Measurements from ENCODE around the gene LRRC18.

LRRC18 gene

DNA sequence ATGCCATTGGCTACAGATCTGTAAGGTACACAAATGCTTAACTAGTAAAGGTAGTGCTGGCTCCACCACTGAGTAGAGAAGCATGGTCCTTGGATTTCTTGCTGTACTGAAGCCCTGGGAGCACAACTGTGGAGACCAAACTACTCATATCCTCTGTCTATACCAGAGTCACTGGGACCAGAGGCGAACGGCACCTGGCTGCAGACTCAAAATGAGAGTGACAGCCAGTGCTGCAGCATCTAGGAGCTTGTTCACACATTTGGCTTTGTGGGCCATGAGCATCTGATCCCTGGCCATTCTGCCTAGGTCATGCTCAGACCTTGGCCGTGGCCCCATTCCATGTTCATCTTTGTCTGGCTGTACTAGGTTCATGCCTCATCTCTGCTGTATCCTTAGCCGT lies 31.9 kb downstream of the LRRC18 start:
- TF ChIP-seq CTCF (conservative IDR thresholded peaks at IDR 0.05), result no peak
- no peak overlapping the region for H3K27ac ChIP-seq

GRCh38 chr10:48906841-48907240 lies 32.8 kb downstream of the LRRC18 start:
- TF ChIP-seq CTCF (conservative IDR thresholded peaks at IDR 0.05), result no peak
- no peak overlapping the region for H3K27ac ChIP-seq

GRCh38 chr10:48905311-48905710 lies 34.3 kb downstream of the LRRC18 start:
- no peak for TF ChIP-seq CTCF (conservative IDR thresholded peaks at IDR 0.05)

DNA sequence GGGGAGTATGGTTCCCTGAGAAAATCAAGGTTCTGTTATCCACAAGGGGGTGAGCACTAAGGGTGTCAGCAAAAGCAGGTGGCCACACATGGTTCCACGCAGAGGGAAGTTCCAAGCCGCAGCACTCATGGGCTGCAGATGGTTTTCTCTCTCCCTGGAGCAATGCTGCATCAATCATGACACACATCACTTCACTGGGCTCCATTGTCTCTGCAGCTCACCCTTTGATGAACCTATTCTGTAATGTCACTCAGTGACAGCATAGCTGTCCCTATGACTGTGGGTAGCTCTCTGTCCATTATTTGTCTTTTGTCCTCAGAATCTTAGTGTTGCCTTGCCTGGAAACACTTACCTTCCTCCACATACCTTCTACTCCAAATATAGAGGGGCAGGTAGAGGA lies 34.8 kb downstream of the LRRC18 start:
- TF ChIP-seq CTCF (conservative IDR thresholded peaks at IDR 0.05), result no peak
- H3K27ac ChIP-seq, result no peak overlapping the region

More at GRCh38 chr10:48905311-48905710, 34.3 kb downstream of the LRRC18 start:
- no peak overlapping the region for H3K27ac ChIP-seq

DNA sequence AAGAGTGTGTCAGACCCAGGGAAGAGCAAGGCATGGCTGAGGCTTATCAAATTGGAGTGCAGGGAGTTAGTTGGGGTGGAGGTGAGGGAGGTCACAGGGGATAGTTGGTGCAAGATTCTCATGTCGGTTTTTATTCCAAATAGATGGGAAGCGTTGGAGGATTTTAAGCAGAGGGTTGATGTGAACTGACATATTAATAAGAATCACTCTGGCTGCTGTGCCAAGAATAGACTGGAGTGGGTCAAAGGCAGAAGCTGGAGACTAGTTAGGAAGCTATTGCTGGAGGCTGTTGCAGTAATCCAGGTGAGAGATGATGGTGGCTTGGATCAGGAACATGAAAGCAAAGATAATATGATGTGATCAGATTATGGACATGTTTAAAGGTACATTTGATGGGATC lies 36.5 kb downstream of the LRRC18 start:
- TF ChIP-seq CTCF (conservative IDR thresholded peaks at IDR 0.05), result no peak

DNA sequence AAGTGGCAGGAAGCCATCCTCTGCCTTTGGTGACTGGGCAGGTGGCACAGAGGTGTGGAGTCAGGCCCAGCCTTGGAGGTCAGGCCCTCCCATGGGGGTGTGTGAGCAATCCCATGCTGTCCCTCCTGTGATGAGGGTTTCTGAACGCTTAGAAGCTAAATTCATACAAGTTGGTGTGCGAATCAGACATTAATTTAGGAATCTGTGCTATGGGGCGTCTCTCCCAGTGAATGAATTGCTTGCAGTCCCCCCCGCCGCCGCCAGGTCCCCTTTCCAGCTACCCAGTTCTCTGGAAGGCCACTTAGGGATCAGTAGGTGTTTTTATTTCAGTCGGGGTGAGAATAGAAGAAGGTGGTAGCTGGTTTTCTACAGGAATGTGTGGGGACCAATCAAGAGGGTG lies 37.5 kb downstream of the LRRC18 start:
- TF ChIP-seq CTCF (conservative IDR thresholded peaks at IDR 0.05), result no peak
- no peak overlapping the region for H3K27ac ChIP-seq

More for the DNA sequence above, 36.5 kb downstream of the LRRC18 start:
- H3K27ac ChIP-seq, result no peak overlapping the region

GRCh38 chr10:48901319-48901718 lies 38.3 kb downstream of the LRRC18 start:
- H3K27ac ChIP-seq, result no peak overlapping the region
- no peak for TF ChIP-seq CTCF (conservative IDR thresholded peaks at IDR 0.05)

- TF ChIP-seq CTCF (conservative IDR thresholded peaks at IDR 0.05), result no peak
- no peak overlapping the region for H3K27ac ChIP-seq
Measured at GRCh38 chr10:48900371-48900801, 39.3 kb downstream of the LRRC18 start.
